Ramos (cell line): Measurements from ENCODE around the gene ZFP36L2.

Experiments used
- in situ Hi-C: fragments of 300-500 bp; cut with MboI; formaldehyde crosslinking; loops from one replicate; pipeline ENCODE4 v1.14.3; 2022; ENCODE audit warnings: low sequenced_read_pairs; ENCODE audit not compliant: unreplicated experiment

ZFP36L2 gene

DNA sequence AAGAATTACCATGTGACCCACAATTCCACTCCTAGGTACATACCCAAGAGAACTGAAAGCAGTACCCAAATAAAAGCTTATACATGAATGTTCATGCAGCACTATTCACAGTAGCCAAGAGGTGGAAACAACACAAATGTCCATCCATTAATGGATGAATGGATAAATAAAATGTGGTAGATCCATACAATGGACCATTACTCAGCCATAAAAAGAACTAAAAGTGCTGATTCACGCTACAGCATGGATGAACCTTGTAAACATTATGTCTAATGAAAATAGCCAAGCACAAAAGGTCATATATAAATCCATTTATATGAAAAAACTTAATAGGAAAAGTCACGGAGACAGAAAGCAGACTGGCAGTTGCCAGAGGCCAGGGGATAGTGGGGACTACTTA, 23.6 kb upstream of the ZFP36L2 start:
- in situ Hi-C loops: no loop called here

DNA sequence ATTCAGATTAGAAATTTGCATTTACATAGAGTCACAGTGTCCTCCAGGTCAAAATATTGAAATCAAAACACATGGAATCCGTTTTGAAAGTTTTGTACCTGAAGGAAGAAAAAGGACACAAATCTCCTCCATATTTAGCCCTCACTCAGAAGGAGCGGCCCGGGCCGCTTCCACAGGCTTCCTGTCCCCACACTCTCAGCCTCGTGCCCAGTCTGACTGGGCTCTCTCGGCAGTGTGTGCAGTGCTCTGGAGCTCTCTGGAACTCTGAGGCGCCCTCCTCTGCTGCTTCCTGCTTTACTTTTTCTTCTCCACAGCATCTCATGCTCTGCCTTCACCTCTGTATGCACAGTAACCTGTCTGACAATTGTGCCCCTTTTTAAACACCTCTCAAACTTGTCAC, 22.2 kb upstream of the ZFP36L2 start:
- in situ Hi-C loops: no loop called here

DNA sequence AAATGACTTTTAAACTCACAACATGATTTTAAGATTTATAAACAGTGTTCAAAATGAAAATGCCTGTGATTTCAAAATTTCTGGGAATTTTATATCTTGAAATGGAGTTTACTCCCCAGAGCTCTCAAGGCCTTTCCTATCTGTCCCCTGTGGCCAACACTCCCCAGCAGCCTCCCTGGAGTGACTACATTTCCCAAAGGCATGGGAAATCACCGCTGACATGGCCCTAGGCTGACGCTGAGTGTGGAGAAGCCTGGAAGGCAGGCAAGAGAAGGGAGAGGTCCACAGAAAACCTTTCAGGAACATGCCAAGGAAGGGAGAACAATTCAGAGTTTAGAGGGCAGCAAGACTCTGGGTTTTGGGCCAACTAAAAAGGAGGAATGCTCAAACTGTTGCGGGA, 20.2 kb upstream of the ZFP36L2 start:
- in situ Hi-C loops: no loop called here

DNA sequence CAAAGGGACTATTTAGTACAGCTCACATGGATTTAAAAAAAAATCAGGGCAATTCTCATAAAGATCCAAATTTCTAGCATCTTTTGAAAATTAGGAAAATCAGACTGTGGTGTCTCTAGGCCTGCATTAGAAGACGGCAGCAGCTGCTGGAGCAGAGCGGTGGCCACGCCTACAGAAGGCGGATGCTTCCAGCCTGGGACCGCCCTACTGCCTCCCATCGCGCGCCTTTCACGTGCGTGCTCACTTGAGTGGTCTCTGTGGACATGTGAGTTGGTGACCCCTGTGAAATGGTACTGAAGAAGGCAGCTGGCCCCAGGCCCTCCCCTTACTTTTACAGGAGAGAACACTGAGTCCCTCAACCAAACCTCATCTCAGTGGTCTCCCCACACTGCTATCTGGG, 15.2 kb upstream of the ZFP36L2 start:
- in situ Hi-C loops: no loop called here

DNA sequence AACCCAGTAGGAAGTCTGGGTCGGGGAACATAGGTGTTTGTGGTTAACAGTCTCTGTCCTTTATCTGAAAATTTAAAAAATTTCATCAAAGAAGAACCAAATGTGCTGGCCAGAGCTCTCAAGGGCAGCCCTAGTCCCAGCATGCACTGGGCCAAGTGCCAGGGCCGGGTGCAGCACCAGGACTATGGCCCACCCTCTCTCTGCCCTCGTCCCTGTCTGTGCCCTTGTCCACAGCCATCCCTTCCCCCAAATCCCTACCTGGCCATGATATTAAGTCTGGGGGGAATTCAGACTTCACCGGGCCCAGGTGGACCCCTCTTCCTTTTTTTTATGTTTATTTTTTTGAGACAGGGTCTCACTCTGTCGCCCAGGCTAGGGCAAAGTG, 14.4 kb upstream of the ZFP36L2 start:
- in situ Hi-C loops: no loop called here

DNA sequence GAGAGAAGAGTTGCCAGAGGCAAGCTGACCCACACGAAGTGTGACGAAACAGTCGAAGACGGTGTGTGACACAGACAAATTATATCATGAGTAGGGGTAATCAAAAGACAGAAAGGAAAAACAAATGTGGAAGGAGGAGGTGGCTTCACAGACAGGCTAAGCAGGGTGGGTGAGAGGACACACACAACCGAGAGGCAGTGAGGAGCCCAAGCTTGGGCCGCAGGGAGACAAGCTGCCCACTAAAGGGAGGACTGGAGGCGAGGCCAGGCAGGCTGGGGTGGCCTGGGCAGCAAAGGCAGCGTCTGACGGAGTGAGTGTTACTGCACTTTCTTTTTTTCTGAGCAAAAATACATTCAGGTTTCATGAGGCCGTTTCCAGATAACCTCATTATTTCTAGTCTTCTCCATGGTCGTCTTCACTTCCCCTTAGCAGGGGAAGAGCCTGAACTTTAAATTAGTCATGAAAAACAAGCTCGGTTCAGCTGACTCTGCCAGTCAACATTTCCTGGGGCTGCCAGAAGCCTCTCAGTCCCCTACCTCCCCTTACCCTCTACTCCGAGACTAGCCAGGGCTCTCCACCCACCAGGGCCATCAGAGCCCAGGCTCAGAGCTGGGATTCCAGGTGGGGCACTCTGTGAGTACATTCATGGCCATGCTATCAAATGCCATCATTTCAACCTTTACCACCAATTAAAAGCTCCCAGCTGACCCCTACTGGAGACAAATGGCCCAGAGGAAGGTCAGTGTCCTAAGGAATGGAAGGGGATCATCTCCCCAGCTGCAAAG, 13.8 kb upstream of the ZFP36L2 start:
- in situ Hi-C loops: loop anchor here (10.0 kb wide), 1 partner anchor 285 kb away; no protein-coding TSS in a partner anchor

DNA sequence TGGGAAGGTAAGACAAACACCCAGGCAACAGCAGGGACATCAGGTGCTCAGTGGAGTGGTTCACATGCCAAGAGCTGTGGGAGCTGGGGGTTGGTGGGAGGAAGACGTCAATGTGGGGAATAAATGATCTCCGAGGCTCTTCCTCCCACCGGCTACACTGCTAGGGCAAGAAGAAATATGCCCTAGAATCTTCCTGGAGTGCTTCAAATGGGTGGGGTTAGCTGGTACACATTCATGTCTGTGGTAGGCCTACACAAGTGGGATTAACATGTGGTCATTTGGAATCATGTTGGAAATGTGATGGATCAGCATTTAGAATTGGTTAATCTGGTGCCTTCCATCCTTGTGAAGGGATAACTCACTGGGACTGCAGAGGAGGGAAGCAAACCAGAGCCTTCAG, 12.4 kb upstream of the ZFP36L2 start:
- in situ Hi-C loops: loop anchor here (10.0 kb wide), 1 partner anchor 284 kb away; no protein-coding TSS in a partner anchor

DNA sequence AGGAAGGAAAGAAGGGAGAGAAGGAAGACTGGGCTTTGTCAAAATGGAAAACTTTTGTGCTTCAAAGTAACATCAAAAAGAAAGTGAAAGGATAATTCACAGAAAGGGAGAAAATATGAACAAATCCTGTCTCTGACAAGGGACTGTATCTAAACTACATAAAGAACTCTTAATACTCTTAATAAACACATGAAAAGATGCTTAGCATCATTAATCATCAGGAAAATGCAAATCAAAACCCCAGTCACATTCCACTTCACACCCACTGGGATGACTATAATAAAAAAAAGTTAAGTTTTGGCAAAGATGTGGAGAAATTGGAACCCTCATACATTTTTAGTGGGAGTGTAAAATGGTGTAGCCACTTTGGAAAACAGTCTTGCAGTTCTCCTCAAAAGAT, 11.8 kb upstream of the ZFP36L2 start:
- in situ Hi-C loops: loop anchor here (10.0 kb wide), 1 partner anchor 283 kb away; no protein-coding TSS in a partner anchor

DNA sequence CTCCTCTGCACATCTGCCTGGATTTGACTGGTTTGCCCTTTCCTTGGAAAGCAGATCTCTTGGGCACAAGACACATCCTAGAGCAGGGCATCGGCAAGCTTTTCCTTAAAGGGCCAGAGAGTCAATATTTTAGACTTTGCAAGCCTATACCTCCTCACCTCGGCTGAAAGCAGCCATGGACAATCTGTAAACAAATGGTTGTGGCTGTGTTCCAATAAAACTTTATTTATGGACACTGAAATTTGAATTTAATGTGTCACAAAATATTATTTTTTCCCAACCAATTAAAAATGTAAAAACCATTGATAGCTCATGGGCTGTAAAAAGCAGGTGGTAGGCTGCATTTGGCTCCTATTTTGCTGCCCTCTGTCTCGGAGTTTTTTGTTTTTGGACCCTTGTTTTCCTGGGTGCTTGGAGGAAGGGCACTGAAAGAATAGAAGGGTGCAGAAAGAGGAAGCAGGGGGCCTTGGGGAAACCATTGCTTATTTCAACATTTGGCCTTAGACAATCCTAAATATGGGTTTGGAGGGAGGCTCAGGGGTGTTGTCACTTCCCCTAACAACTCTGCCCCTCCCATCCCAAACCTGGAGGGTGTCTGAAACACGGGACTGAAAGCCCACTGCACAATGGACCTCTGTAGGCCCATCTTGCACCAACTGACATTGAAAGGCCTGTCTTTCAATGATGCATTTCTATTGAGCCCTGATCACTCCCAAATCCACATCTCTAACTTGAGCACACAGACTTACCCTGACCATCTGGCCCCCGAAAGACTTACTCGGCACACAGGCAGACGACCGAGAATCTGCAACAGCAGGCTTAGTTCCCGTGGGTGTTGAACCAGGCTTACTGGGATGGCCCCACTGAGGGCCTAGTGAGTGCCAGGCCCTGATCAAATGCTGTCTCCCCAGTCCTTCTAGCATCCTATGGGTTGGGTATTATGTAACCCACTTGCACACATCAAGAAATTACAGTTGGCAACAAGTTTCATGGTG, 7.1 kb upstream of the ZFP36L2 start:
- in situ Hi-C loops: loop anchor here (5.0 to 10.0 kb wide), 3 partner anchors 106 to 279 kb away; no protein-coding TSS in a partner anchor

DNA sequence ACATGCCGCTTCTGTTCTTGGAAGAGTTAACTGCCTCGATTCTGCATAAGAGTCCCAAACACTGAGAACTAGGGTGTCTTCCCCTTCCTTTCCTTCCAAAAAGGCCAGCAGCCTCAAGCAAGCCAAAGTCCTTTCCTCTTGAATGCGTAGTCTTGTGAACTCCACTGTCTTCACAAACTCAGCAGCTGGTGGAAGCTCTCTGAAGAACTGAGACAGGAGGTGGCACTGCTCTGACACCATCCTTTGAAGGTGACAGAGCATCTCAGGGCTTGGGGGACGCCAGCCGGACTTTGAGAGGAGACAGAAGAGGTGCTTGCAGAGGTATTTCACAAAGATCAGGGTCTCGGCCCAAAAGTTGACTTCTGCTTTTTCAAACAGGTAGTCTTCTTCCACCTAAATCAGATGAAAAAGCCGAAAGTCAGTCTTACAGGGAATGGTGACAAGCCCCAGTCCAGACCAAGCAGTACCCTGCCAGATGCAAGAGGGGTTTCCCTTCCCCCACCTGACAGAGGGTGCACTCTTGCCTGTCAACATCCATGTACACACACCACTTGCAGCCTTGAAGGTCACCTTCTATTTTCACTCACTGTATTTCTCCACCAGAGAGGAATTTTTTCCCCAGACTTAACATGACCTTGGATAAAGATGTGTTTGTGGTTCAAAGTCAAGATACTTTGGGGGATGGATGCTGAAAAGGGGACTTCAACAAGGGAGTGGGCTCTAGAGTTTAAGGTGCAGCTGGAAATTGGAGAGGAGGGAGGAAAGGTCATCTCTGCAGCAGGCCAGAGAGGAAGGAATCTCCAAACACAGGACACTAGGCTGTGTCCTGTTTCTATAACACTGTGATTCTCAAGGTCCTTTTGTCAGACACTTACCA, 4.8 kb upstream of the ZFP36L2 start:
- in situ Hi-C loops: loop anchor here (5.0 to 10.0 kb wide), 3 partner anchors 104 to 276 kb away; no protein-coding TSS in a partner anchor

DNA sequence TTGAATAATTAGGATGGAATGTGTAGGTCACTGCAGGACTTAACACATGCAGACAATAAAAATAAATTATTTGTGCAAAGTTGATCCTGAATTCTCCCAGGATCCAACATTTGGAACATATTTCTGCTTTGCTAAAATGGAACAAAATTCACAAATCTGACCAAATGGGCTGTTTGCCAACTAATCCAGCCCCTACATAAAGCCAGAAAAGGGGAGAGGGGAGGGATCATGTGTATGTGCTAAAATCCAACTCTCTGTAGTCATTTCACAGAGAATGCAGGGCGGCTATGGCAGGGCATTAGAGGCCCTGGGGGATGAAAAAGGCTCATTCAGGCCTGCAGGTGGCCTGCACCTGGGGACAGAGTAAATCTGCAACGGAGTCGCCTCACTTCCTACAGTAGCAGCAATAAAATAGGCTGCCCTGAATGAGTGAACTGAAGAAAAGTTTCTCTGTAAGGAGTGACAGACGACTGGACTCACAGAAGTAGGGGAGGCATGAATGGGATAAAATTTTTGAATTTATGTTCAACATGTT, 4.0 kb upstream of the ZFP36L2 start:
- in situ Hi-C loops: loop anchor here (5.0 to 10.0 kb wide), 3 partner anchors 103 to 276 kb away; no protein-coding TSS in a partner anchor

DNA sequence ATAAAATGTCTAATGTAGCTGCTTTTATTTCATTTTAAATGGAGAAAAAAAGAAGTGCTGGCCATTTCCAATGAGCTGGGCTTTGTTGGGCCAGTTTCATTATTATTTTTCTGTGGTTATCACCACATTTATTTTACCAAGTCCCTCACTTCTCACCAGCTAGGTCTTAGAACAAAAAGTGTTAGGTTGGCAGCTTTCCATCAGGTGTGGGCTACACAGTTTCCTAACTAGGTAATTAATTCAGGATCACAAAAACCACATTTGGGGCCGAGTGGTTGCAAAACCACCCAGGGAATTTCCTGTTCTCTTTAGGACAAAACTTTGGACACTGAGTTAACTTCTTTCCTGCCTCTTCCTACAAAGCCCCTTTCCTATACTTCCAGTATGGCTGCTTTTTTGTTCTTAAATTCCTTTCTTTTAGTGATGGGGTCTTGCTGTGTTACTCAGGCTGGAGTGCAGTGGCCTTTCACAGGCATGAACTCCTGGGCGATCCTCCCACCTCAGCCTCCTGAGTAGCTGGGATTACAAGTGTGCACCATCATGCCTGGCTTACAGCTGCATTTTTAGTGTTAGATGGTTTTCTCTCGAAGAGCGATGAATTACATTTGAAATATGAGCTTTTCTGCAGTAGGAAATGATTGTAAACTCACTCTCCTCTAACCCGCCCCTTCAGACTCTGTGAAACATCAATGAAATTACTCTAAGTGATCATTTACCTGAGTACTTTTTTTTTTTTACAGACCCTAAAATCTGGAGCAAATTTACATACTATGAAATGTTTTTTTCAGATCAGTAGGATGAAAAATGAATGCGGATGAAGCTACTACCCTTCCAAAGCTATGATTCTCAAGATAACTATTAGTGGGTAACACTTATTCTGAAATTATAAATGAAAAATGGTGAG, 2.6 kb upstream of the ZFP36L2 start:
- in situ Hi-C loops: no loop called here

DNA sequence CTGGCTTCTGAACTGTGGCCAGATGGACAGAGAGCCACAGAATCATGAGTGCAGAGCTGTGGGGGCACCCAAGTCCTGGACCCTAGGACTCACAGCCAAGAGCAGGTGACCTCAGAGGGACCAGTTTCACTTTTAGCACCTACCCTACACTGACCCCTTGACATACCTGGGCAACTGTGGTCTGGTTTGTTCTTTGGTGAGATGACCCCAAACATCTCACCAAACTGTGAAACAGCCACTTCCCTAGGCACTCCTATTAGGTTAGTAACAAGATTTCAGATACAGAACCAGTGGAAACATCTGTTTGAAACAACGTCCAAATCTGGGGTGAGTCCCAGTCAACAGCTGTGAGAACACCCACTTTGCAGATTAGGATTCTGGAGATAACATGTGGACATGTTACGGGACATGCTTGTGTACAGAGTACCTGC, 1.9 kb upstream of the ZFP36L2 start:
- in situ Hi-C loops: no loop called here

DNA sequence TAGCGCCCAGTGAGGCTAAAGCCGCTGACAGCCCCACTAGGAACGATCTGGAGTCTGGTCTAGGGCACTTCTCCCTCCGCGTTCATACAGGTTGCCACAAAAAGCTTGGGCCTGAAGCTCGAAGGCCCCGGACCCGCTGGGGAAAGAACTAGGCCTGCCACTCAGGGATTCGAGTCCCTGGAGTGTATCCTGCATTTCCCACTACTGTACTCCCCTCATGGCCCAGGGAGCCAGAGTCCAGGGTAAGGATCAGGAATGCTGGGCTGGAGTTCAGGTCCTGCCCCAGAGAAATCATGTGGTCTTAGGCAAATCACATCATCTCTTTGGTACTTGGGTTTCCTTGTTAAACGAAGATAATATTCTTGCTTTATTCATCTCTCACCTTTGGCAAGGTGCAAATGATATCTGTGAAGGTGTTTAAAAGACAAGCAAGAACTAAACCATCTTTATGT, 1.4 kb upstream of the ZFP36L2 start:
- in situ Hi-C loops: no loop called here

DNA sequence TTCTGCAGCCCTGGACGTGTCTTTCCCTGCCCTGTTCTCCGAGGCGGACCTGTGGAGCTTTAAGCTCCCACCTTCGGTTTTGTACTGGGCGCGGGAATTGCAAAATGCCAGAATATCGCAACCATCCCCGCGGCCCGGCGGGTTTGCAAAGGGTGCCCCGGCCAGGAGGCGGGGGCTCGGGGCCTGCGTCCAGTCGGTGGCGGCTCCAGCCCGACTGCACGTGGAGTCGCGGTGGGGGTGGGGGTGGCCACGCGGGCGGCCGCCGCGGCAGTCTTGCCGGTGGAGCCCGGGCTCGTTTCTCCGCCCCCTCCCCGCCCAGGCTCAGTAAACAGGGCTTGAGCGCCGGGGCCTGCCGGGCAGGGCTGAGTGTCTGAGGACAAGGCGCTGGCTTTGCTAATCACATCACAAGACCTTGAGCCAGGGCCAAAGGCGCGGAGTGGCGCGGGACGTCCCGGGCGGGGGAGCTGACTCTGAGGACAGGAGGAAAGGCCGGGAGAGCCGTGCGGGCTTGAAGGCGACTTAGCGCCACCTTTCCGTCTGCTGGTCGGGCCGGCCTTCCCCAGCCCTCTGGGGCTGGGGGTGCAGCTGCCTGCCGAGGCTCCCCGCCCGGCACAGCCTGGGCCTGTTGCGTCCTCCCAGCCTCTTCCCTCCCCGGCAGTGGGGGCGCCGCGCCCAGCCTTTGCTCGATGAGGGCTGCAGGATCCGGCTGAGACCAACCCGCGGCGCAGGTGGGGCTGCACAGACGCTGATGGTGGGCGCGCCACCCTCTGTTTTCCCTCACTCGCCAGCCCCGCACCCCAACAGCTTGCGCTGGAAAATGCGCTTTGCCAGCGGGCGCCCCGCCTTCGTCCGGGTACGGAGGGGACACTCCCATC, 786 bp upstream of the ZFP36L2 start:
- in situ Hi-C loops: no loop called here

DNA sequence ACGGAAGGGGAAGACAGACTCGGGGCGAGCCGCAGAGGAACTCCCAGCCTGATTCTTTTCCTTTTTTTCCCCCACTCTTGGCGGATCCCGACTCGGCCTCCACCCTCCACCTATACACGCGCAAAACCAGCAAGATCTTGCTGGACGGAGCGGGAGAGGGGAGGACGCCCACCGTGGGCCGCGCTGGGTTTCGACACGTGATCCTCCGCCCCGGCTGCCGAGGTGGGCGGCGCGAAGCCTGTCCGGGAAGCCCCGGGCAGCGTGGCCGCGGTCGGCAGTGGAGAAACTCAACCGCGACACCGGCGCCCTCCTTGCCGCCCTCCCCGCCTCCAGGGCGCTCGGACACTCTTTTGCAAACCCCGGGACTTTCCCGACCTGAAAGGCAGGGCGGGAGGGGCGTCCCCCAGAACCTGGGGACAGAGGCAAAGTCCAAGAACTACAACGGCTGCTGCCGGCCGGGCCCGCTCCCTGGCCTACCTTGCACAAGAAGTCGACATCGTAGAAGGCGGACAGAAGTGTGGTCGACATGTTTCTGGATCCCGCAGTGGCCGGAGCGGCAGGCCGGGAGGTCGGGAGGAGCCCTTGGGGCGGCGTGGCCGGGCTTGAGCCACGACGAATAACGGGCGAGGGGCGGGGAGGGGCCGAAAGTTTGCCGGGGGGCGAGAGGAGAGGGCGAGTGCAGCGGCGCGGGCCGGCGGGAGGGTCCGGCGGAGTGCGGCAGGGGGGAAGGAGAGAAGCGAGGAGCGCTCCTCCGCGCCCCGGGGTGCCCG, 433 bp downstream of the ZFP36L2 start:
- in situ Hi-C loops: no loop called here
